SK-N-DZ (cell line): ENCODE results near the gene CRIM1.

Experiments used
- DNase-seq: peaks from one replicate; pipeline ENCODE4 v3.0.0-alpha.2; 2015; ENCODE audit warnings: low spot score

Gene CRIM1

DNA sequence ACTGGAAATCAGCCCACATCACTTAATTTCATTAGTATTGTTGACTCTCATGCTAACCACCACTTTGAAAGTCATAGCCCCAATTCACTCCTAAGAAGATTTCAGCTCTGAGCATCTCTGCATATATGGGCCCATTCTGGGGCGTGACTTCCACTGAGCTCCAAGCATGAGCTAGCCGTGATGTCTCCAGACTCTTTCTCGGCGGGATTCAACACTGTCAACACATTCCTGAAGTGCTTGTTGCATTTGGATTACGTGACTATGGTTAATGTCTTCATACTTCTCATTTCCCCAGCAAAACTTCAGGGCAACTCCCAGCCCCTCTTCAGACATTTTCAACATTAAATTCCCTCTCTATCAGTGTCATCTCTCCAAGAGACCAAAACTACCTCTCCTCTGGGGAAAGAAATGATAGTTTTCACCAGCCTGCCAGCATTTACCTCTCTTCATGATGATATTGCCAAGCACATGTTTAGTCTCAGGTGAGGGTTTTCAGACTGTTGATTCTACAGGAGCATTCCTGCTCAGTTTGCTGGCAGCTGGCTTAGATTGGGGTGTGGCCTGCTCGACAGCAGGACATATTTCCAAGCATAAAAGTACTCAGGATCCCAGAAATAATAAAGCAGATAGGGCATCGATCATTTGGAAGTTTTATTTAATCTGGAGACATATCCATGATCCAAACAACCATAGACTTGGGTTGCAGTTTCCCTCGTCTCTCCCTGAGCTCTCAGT, 160.7 kb downstream of the CRIM1 start:
- no peak for DNase-seq

DNA sequence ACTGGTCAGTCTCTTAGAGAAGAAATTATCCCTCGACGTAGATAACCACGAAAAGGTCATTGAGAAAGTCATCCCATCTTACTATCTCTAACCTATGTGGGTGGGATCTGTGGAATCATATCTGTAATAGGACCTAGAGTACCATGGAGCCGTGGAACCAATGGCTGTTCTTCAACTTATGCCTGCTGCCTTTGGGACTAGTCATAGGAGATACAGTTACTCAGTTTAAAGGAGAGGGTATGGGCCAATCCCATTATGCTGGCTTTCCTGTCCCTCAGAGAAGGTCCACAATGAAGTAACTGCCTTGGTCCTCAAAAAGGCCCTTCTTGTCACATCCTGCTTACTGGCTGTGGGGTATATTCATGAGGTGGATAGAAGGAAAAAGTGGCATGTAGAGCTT, 164.9 kb downstream of the CRIM1 start:
- no peak for DNase-seq

DNA sequence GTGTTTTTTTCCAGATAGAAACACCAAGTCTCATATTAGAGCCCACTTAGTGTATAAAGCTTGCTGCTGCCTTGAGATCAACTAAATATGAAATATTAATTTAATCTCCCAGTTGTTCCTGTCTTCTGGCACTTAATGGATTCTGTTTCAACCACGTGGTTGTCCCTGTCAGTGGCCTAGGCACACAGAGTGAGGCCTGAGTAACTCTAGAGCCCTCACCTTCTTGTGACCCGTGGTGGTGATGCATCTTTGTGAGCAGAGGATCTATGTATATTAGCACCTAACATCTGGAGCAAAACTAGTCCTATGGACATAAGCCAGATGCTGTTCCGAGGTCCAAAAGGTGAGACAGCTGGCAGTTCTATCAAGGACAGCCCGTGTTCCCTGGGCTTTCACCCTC, 167.6 kb downstream of the CRIM1 start:
- DNase-seq, result no peak

DNA sequence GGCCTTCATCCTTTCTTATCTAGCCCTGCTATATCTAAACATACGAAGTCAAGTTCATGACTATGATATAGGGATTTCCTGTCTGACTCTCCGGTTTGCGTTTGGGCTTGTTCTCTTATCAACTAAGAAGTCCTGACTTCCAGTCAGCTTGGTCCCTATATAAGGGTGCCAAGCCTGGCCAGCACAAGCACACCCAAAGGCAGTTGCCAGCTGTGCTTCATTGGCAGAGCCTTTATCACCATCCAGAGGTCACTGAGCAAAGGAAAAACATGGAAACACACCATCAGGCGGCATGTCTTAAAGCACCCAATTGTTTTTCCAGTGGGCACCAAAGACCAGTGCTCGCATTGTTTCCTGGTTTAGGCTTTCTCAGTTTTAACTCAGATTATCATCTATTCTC, 169.7 kb downstream of the CRIM1 start:
- DNase-seq, result no peak

DNA sequence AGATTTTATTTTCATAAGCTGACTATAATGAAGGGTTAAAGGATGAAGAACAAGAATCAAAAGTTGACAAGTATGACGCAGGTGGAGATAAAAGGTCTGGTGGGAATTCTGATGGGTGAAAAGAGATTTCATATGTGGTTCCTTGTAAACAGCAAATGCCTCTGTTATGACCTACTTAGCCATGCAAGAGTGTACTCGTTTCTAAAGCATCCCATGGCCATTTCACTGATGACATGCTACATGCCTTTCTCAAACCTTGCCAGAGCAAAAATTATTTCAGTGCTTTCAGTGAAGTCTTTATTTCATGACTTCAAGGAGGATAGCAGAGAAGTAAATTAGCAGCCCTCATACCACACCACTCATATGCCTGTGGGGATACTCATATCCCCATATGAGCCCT, 170.6 kb downstream of the CRIM1 start:
- no peak for DNase-seq

DNA sequence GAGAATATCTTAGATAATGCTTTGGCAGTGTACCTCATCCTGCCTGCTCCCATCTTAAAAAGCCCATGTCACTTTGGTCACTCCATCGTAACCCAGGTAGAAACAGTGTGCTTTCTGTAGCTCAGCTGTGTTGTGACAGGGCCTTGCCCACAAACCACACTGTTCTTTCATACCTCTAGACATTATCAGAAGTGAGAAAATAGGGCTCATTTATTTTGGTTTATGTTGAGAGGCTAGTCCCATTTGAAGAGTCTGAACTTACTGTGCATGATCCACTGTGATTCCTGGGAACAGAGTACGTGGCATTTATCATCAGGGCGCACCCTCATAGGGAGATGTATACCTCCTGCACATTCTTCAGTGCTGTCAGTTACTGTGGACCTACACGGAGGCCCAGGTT, 172.7 kb downstream of the CRIM1 start:
- DNase-seq, result no peak

DNA sequence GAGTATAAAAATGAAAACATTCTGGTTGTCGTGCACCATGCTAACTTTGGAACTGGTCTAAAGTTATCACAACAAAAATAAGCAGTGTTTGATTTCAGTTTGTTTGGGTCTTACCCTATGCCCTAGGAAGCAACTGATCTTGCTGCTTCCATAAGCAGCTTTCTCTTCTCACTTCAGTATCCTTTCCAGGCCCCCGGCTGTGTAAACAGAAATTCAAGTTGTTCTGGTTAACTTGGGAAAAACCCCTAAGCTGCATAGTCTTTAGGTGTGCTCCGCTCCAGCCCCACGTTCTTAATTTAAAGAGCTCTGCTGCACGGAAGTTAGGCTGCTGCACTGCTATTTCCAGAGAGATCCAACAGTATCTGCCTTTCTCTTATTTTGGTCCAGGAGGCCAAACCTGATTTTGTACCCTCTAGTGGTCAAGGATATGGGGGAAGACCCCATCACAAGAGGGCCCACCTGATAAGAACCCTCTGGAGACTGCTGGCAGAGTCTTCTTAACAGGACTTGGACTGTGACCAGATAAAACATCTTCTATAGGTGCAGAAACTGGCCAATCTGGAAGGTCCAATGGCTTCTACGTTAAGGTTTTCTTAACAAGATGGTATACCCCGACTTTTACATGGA, 173.3 kb downstream of the CRIM1 start:
- DNase-seq, result no peak

DNA sequence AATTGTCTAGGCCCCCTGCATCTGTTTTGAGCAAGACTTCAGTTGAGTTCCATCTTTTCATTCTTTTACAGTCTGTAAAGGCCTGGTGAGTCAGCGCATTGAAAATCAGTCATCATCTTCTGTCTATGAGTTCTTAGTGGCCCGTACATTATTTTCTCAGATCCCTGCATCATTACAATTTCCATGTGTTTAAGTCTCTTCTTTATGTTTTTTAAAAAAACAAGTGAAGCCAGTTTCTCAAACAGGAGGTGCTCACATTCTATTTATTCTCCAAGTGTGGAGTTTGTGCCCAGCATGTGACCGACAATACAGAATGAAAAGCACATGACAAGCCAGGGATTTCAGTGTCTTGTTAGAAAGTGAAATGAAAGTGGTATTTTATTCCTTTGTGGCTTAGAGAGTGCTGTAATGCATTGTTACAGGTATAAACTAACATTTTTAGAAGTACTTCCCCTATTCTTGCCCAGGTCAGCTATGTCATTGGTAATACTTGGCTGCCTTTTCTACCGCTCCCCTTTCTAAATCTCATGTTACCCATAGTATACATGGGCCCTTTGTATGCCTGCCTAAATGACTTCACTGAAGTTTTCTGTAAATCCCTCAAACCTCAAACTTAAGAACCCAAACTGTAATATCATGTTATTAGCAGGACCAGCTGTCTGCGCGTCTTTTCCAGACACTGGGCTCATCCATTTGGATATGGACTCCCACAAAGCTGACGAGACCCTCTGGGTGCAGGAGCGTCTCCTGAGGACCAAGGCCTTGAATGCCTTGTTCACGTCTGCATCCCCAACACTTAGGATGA, 174.8 kb downstream of the CRIM1 start:
- no peak for DNase-seq

DNA sequence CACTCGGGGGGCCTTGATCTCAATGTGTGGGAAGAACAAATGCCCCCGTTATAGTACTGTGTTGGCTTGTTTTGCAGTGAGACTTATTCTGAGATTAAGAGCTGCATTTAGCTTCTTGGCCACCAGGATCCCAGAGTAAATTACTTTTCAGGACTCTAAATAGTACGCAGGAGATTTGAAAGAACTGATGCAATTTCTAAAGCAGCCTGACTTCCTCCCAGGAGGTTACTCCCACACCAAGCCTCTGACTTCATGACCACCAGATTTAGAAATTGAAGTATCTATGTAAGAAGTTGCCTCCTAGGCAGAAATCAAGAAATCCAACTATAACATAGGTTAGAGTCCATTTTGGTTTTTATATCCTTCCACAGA, 175.4 kb downstream of the CRIM1 start:
- DNase-seq, result no peak

DNA sequence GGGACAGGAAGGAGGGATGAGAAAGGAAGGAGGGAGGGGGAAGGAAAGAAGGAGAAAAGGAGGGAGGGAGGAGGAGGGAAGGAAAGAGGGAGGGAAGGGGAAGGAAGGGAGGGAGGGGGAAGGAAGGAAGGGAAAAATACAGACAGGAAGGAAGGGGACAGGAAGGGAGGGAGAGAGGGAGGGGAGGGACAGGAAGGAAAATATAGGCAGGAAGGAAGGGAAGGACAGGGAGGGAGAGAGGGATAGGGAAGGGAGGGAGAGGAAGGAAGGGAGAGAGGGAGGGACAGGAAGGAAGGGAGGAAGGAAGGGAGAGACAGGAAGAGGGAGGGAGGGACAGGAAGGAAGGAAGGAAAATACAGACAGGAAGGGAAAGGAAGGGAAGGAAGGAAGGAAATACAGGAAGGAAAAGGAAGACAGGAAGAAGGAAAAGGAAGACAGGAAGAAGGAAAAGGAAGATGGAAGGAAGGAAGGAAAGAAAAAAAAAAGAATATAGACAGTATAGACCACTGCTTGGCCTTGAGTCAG, 178.8 kb downstream of the CRIM1 start:
- DNase-seq, result no peak

DNA sequence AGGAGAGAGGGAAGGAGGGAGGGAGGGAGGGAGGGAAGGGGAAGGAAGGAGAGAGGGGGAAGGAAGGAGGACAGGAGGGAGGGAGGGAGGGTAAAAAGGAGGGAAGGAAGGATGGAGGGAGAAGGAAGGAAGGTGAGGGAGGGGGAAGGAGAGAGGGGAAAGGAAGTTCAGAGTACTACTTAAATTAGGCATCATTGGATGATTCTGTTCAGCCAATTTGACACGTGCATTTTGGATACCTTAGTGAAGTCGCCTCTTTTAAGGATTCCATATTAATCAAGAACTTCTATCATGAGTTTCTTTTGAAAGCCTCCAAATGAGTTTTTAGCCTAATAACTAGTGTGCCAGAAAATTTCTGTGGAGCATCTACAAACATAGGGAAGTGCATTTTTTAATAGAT, 179.5 kb downstream of the CRIM1 start:
- DNase-seq, result no peak

DNA sequence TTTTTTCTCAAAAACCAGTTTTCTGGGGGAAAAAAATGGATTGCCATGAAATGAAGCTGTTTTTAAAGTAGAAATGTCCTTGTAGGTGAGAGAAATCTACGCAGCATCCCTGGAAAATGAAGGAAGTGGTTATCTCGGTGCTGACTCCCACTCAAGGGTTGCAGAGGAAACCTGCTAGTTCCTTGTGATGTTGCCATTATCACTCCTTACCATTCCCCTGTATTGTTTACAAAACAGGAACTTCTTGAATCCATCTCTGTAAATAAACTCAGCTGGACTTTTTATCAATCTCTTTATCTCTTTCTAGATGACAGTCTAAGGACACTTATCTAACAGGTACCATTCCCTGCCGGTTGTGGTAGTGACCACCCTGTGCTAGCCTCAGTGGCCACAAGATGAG, 181.2 kb downstream of the CRIM1 start:
- DNase-seq, result no peak

DNA sequence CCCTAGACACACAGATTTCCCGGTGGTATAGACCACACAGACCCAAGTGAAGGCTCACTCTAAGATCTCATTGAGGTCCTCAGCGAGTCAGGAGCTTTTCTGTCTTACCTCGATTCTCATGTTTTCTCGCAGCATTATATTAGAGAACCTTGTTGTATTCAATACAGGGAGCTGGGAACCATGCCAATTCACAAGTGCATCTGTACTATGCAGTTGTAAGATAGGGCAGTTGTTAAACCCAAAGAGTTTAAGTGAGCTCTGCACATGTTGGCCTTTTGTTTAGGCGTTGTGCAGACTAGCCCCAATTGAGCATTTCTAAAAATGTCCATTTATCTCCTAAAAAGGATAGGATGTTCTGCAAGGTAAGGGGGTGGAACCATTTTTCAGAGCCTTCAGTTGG, 182.8 kb downstream of the CRIM1 start:
- no peak for DNase-seq

DNA sequence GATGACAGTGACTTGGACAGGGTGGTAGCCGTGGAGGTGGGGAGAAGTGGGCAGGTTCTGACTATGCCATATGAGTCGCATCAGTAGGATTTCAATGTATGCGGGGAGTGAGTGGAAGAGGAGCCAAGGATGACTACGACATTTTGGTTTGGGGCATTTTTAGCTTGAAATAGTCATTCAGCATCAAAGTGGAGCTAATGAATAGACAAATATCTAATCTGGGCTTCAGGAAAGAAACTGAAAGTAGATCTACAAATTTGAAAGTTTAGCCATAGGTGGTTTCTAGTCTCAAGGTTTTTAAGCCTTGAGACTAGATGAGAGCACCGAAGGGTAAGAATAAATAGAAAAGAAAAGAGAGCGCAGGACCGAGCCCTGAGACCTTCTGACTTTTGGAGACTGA, 184.1 kb downstream of the CRIM1 start:
- no peak for DNase-seq

DNA sequence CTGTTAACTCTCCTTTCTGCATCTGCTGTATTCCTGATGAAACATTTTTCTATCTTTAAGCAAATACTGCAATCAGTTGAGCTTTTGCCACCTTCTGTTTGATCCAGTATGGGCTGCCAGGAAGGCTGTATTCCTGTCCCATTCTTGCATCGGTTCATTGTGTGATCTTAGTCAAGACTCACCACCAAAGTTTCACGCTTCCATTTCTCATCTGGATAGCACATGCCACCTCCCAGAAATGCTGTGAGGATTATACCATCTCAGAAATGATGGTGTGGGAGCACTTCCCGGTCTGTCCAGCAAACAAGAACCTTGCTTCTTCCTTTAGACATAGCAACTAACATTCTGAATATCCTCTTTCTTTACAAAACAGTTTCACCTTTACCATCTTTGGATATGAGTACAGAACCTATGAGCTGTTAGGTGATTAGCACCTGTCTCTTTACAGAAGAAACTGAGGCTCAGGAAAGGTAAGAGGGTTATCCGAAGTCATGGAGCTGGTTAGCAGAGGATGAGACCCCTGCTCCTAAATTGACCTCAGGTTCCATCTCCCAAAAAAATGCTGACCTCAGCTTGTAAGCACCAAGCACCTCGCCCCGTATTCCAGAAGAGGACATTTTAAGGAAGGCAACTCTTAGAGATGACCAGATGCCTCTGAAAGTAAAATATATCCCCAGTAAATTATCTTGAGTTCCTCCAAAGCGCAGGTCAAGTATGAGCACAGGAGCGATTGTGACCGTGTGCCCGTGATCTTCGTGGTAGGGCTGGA, 185.6 kb downstream of the CRIM1 start:
- no peak for DNase-seq

DNA sequence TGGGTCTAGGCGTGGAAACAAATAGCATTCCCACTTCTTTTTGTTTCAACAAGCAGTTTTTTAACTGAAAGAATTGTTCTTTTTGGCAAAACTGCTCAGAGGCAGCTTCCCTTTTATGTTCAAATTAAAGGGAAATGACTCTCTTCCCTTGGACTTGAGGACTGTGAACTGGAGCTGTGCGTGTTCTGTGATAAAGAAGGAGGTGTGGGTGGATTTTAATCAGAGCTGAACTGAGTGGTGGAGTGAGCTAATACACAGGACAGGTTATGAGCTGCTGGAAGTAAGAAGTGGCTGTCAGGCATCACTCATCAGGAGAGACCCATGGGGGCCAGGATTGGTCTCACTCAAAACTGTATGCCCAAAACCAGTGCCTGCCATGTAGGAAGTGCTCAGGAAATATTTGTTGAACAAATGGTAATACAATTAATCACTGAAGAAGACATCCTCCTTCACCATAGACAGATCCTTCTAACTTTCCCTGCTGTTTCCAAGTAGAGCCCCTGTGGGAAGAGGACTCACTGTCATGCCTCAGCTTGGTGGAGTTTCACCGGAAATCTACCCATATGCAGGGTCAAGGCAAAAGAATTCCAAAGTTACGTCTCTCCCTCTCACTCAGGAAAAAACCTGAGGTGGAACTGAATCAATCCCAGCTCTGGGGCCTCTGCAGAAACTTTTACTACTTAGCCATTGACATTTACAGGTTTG, 186.5 kb downstream of the CRIM1 start:
- DNase-seq, result no peak

DNA sequence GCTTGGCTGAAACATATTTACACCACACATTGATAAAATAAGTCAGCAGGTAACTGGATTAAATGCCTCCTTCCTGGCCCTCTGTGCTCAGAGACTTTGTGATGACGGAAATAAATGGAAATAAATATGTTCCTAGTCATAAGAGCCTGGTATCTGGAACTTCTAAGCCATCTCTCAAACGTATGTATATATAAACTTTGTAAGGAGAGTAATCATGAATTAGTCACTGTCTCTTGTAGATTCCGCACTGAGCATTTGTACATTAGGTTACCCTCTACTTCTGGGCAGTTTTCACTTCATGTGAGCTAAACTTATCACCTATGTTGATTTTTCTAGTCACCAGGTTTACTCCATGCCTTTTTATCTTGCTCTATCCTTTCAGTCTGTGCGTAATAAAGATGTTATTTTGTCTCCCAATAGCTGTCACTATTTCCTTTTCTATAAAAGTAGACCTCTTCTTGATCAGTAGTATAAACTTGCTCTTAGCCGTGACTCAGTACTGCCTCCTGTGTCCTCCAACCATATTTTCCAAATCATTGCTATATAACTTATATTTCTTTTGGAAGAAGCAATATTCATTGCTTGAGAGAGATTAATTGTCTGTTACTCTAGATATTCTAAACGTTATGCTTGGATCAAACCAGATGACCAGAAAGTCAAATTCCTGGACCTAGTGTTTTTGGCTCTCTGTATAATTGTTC, 189.2 kb downstream of the CRIM1 start:
- DNase-seq, result no peak

DNA sequence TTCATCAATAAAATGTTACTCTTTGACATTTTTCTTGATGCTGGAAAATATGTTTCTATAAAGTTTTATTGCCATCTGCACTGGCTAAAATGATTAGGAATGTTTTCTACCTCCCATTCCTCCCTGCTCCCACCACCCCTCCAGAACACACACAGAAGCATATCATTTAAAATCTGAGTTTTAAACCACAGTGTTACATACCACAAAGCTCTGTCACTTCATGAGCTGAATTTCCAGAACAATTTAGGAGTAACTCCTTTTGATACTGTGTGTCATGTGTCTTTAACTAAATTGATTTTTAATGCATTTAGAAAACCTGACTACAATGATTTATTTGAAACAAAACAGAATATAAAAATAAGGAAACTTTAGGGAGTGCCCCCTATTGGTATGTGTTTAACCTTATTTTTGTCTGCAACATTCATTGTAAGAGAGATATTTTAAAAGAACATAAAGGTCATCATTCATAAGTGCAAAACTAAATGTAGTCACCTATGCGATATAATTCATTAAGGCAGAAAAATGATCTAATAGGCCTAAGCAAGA, 190.4 kb downstream of the CRIM1 start:
- no peak for DNase-seq

DNA sequence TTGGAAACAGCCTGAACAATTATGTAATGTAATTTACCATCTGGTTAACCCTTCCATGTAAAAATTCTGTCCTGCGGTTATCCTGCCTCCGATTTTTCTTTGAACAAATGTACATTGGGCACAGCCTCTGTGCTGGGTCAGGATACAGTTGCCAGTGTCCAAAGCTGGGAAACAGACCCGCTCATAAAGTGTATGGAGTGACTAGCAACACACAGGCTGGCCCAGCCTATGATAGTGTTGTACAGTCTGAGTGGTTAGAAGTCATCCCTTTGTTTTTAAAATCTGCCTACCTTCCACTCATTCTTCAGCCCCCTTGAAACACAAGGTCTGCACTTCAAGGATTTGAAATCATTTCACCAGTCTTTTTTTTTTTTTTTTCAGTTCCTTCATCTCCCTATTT, 192.3 kb downstream of the CRIM1 start:
- no peak for DNase-seq

DNA sequence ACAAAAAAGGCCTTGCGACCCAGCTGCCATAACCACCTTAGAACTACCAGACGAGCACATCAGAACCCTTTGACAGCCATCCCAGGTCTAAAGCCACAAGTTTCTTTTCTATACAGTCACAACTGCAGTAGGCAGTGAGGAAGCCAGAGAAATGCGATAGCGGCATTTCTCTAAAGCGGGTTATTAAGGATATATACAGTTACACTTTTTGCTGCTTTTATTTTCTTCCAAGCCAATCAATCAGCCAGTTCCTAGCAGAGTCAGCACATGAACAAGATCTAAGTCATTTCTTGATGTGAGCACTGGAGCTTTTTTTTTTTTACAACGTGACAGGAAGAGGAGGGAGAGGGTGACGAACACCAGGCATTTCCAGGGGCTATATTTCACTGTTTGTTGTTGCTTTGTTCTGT, 193.6 kb downstream of the CRIM1 start:
- DNase-seq, result no peak
